IMR-90 (cell line): ENCODE data around the gene GRIK1. TPM values are rescaled to one million over a fixed set of nuclear protein-coding genes. Genes with fewer than 3 reads are reported as not detected.

ENCODE experiments used
- ATAC-seq: fragments of 200-7000 bp; cut with Tn5 transposase; 2 replicates; pipeline ENCODE4 v1.9.1; 2020; ENCODE audit warnings: low read depth, mild to moderate bottlenecking, moderate library complexity
- BruUV-seq: library from RNA; stranded (reverse); fragments of 400-500 nt; replicated peaks from 2 replicates; lab custom pipeline; 2021; lab: Mats Ljungman, UMichigan
- CTCF ChIA-PET: fragments of 300-600 bp; formaldehyde crosslinking; extraction: SDS; loops from one replicate; lab custom pipeline; 2021; ENCODE audit warnings: antibody characterized with exemption; lab: Yijun Ruan, JAX
- POLR2A ChIA-PET: fragments of 300-600 bp; sonication (Branson Sonifier 250); formaldehyde crosslinking; loops from one replicate; lab custom pipeline; 2022; ENCODE audit warnings: antibody characterized with exemption; ENCODE audit not compliant: unreplicated experiment; lab: Charles Lee
- DNase-seq: peaks from one replicate; pipeline ENCODE4 v3.0.0; 2013
- H2AFZ ChIP-seq: replicated peaks from 2 replicates; pipeline ENCODE3; 2013; ENCODE audit warnings: low read length, mild to moderate bottlenecking; ENCODE audit not compliant: poor library complexity
- H2AK5ac ChIP-seq: 2 replicates; pipeline ENCODE4 v1.6.1; 2013; ENCODE audit warnings: low read depth, low read length, inconsistent platforms
- H2AK9ac ChIP-seq: replicated peaks from 2 replicates; pipeline ENCODE3; 2013; ENCODE audit warnings: mild to moderate bottlenecking, low read depth, low read length, moderate library complexity; ENCODE audit not compliant: poor library complexity
- H2BK120ac ChIP-seq: 2 replicates; pipeline ENCODE4 v1.6.1; 2013; ENCODE audit warnings: low read depth, low read length, inconsistent platforms
- H2BK15ac ChIP-seq: 3 replicates; pipeline ENCODE4 v1.6.1; 2013; ENCODE audit warnings: low read depth, low read length, inconsistent platforms
- H2BK20ac ChIP-seq: 2 replicates; pipeline ENCODE4 v1.6.1; 2013; ENCODE audit warnings: low read depth, mild to moderate bottlenecking, inconsistent platforms, low read length, moderate library complexity
- H2BK5ac ChIP-seq: 2 replicates; pipeline ENCODE4 v1.6.1; 2013; ENCODE audit warnings: mild to moderate bottlenecking, low read depth, low read length, inconsistent platforms; ENCODE audit not compliant: poor library complexity, severe bottlenecking
- H3K14ac ChIP-seq: replicated peaks from 2 replicates; pipeline ENCODE4 v1.6.1; 2013; ENCODE audit warnings: low read depth, low read length, inconsistent platforms
- H3K18ac ChIP-seq: 2 replicates; pipeline ENCODE4 v1.6.1; 2013; ENCODE audit warnings: low read depth, low read length, control low read depth
- H3K23ac ChIP-seq: 2 replicates; pipeline ENCODE4 v1.6.1; 2013; ENCODE audit warnings: low read depth, low read length, inconsistent platforms
- H3K27ac ChIP-seq: 2 replicates; pipeline ENCODE4 v1.5.1; 2013; ENCODE audit warnings: mild to moderate bottlenecking, control low read depth, low read length; ENCODE audit not compliant: insufficient read depth
- H3K27me3 ChIP-seq: 2 replicates; pipeline ENCODE4 v1.6.1; 2013; ENCODE audit warnings: low read length; ENCODE audit not compliant: control insufficient read depth, insufficient read depth
- H3K36me3 ChIP-seq: 2 replicates; pipeline ENCODE4 v1.6.1; 2013; ENCODE audit warnings: low read length, mixed read lengths; ENCODE audit not compliant: control insufficient read depth, insufficient read depth
- H3K4ac ChIP-seq: 2 replicates; pipeline ENCODE4 v1.6.1; 2013; ENCODE audit warnings: low read depth, low read length, inconsistent platforms
- H3K4me1 ChIP-seq: 2 replicates; pipeline ENCODE4 v1.6.1; 2013; ENCODE audit warnings: low read length, mixed read lengths; ENCODE audit not compliant: control insufficient read depth, insufficient read depth
- H3K4me2 ChIP-seq: 2 replicates; pipeline ENCODE4 v1.6.1; 2013; ENCODE audit warnings: low read depth, mild to moderate bottlenecking, control low read depth, low read length, moderate library complexity
- H3K4me3 ChIP-seq: 2 replicates; pipeline ENCODE4 v1.5.1; 2013; ENCODE audit warnings: low read depth, mild to moderate bottlenecking, control low read depth, low read length, moderate library complexity; ENCODE audit not compliant: insufficient read depth
- H3K56ac ChIP-seq: 2 replicates; pipeline ENCODE4 v1.6.1; 2013; ENCODE audit warnings: low read length, inconsistent platforms; ENCODE audit not compliant: insufficient read depth; ENCODE audit errors: extremely low read depth
- H3K79me1 ChIP-seq, 2 experiments: 2 replicates each; pipeline ENCODE4 v1.6.1; 2013; ENCODE audit warnings: low read length in 2 of 2, inconsistent platforms in 1 of 2, low read depth in 1 of 2
- H3K9ac ChIP-seq: 2 replicates; pipeline ENCODE4 v1.6.1; 2013; ENCODE audit warnings: low read depth, low read length, control low read depth
- H3K9me1 ChIP-seq: 2 replicates; pipeline ENCODE4 v1.6.1; 2013; ENCODE audit warnings: low read length, inconsistent platforms; ENCODE audit not compliant: insufficient read depth
- H3K9me3 ChIP-seq: 2 replicates; pipeline ENCODE4 v1.6.1; 2013; ENCODE audit warnings: low read length; ENCODE audit not compliant: control insufficient read depth, insufficient read depth
- H4K20me1 ChIP-seq: 2 replicates; pipeline ENCODE4 v1.6.1; 2013; ENCODE audit warnings: low read length, inconsistent platforms; ENCODE audit not compliant: insufficient read depth
- H4K5ac ChIP-seq: 2 replicates; pipeline ENCODE4 v1.6.1; 2013; ENCODE audit warnings: mild to moderate bottlenecking, low read depth, low read length, control low read depth
- H4K8ac ChIP-seq, 2 experiments: 2 replicates each; pipeline ENCODE4 v1.6.1; 2013; ENCODE audit warnings: low read depth in 2 of 2, low read length in 2 of 2, control low read depth in 1 of 2, inconsistent platforms in 1 of 2
- H4K91ac ChIP-seq: 2 replicates; pipeline ENCODE4 v1.6.1; 2013; ENCODE audit warnings: low read depth, low read length, inconsistent platforms; ENCODE audit not compliant: insufficient read depth
- BHLHE40 ChIP-seq: fragments of 150-350 bp; IDR thresholded peaks from 2 replicates; pipeline ENCODE4 v1.6.1; 2016; ENCODE audit warnings: mild to moderate bottlenecking, low read depth, low read length
- CHD1 ChIP-seq: IDR thresholded peaks from 2 replicates; pipeline ENCODE4 v1.6.1; 2012; ENCODE audit warnings: low read depth, low read length, improper control_type of control experiment
- CTCF ChIP-seq: conservative IDR thresholded peaks from 2 replicates; pipeline ENCODE4 v1.5.1; 2012; ENCODE audit warnings: mild to moderate bottlenecking, low read depth, low read length, improper control_type of control experiment
- MAFK ChIP-seq: IDR thresholded peaks from 2 replicates; pipeline ENCODE4 v1.6.1; 2012; ENCODE audit warnings: low read depth, low read length, improper control_type of control experiment
- NFE2L2 ChIP-seq: fragments of 150-350 bp; IDR thresholded peaks from 2 replicates; pipeline ENCODE4 v1.6.1; 2016; ENCODE audit warnings: low read depth, mild to moderate bottlenecking, low read length
- POLR2A ChIP-seq: IDR thresholded peaks from 2 replicates; pipeline ENCODE4 v1.6.1; 2012; ENCODE audit warnings: mild to moderate bottlenecking, low read depth, low read length
- RAD21 ChIP-seq: IDR thresholded peaks from 2 replicates; pipeline ENCODE4 v1.6.1; 2012; ENCODE audit warnings: low read length, improper control_type of control experiment
- RCOR1 ChIP-seq: IDR thresholded peaks from 2 replicates; pipeline ENCODE4 v1.6.1; 2012; ENCODE audit warnings: mild to moderate bottlenecking, low read length, improper control_type of control experiment; ENCODE audit not compliant: insufficient replicate concordance
- RFX5 ChIP-seq: IDR thresholded peaks from 2 replicates; pipeline ENCODE4 v1.8.0; 2012; ENCODE audit warnings: low read depth, mild to moderate bottlenecking, low read length, moderate library complexity
- SMC3 ChIP-seq: fragments of 150-350 bp; IDR thresholded peaks from 2 replicates; pipeline ENCODE4 v1.6.1; 2016; ENCODE audit warnings: low read depth, mild to moderate bottlenecking, antibody characterized with exemption, low read length, moderate library complexity
- WGBS, 2 experiments: methylation state at CpG; one replicate each; pipeline versions ENCODE4 v1.1.5 to v1.1.7; 2013; ENCODE audit warnings: missing lambda C conversion rate in 2 of 2; ENCODE audit not compliant: insufficient read length in 1 of 2; ENCODE audit errors: extremely low coverage in 2 of 2; 5-methylcytosine and 5-hydroxymethylcytosine counted together
- dilution Hi-C: fragments of 300-500 bp; cut with HindIII; formaldehyde crosslinking; loops from one replicate; pipeline ENCODE4 v1.14.3; 2018; ENCODE audit warnings: low sequenced_read_pairs; ENCODE audit not compliant: unreplicated experiment
- in situ Hi-C: fragments of 300-500 bp; cut with MboI; formaldehyde crosslinking; loops from 3 replicates; pipeline ENCODE4 v1.14.3; 2019; ENCODE audit warnings: low sequenced_read_pairs, inconsistent platforms, mixed read lengths
- intact Hi-C: fragments of 100-400 bp; cut with micrococcal nuclease; formaldehyde crosslinking; loops from 2 replicates; pipeline ENCODE4 v1.10.0; 2022
- polyA plus RNA-seq, 3 experiments: library from polyadenylated mRNA; depleted of rRNA; stranded (reverse); fragments of >200 nt; gene quantifications; 2 replicates each; pipeline ENCODE4 v1.2.3, GENCODE V29; 2012; ENCODE audit warnings: low replicate concordance in 1 of 3
- total RNA-seq: library from RNA; depleted of rRNA; stranded (reverse); fragments of >200 nt; gene quantifications from 2 replicates; pipeline ENCODE4 v1.2.3, GENCODE V29; 2012
- TF ChIP-seq, protein P1 (sequence below): fragments of 150-350 bp; IDR thresholded peaks from 2 replicates; pipeline ENCODE4 v1.6.1; 2017; ENCODE audit warnings: mild to moderate bottlenecking, antibody characterized with exemption, low read length, low read depth
- TF ChIP-seq, protein P2 (sequence below): fragments of 150-350 bp; IDR thresholded peaks from 2 replicates; pipeline ENCODE4 v1.6.1; 2016; ENCODE audit warnings: low read depth, mild to moderate bottlenecking, low read length, moderate library complexity, borderline replicate concordance

The GRIK1 gene
- total and polyA plus RNA-seq, 2 of the 4 experiments (the other 2 are of a cell fraction) = not detected

- Histone ChIP-seq H3K4me1 (peaks cover 2% of the 10 kb centered on the region; the same call in 1 of the 2 replicates), H3K14ac (no peak overlapping the region), H4K20me1 (no peaks in the 10 kb centered on the region), H4K5ac (no peak overlapping the region), H3K36me3 (no peaks in the 10 kb centered on the region), H3K4ac (no peak overlapping the region), H2BK15ac (no peak overlapping the region), H3K9me3 (no peaks in the 10 kb centered on the region), H2AK5ac (no peak overlapping the region), H3K27ac (no peak overlapping the region), H3K9ac (no peak overlapping the region), H4K91ac (no peak overlapping the region), H3K4me2 (no peak overlapping the region), H2AK9ac (no peak overlapping the region), H2BK20ac (no peak overlapping the region), H3K56ac (no peak overlapping the region), H3K23ac (no peak overlapping the region), H3K79me1 (no peaks in the 10 kb centered on the region), H2AFZ (no peak overlapping the region), H2BK5ac (no peak overlapping the region), H3K4me3 (no peak overlapping the region), H3K27me3 (no peaks in the 10 kb centered on the region), H2BK120ac (no peak overlapping the region), H3K9me1 (no peaks in the 10 kb centered on the region; the same call in 1 of the 2 replicates), H4K8ac (no peak overlapping the region), H3K18ac (no peak overlapping the region)
- in situ Hi-C loops (no loop called here), intact Hi-C loops (no loop called here), dilution Hi-C loops (no loop called here)
- CTCF ChIA-PET = interaction anchor here (0.6 kb wide), 1 partner anchor 128 kb away, joined by 3 read pairs; no protein-coding TSS in a partner anchor
- POLR2A ChIA-PET = no interaction called here
- BruUV-seq = no TSS peak
- WGBS, 2 experiments = no CpG with 5 or more reads among the region's 2 CpGs
- ATAC-seq = no peak
- no peak for DNase-seq
- TF ChIP-seq BHLHE40 (no peak), MAFK (no peak), RAD21 (no peak), SMC3 (no peak), RFX5 (no peak), CHD1 (no peak), CTCF (no peak), POLR2A (no peak), RCOR1 (no peak), NFE2L2 (no peak)
- TF ChIP-seq, protein P1, sequence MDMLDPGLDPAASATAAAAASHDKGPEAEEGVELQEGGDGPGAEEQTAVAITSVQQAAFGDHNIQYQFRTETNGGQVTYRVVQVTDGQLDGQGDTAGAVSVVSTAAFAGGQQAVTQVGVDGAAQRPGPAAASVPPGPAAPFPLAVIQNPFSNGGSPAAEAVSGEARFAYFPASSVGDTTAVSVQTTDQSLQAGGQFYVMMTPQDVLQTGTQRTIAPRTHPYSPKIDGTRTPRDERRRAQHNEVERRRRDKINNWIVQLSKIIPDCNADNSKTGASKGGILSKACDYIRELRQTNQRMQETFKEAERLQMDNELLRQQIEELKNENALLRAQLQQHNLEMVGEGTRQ = no peak
- TF ChIP-seq, protein P2, sequence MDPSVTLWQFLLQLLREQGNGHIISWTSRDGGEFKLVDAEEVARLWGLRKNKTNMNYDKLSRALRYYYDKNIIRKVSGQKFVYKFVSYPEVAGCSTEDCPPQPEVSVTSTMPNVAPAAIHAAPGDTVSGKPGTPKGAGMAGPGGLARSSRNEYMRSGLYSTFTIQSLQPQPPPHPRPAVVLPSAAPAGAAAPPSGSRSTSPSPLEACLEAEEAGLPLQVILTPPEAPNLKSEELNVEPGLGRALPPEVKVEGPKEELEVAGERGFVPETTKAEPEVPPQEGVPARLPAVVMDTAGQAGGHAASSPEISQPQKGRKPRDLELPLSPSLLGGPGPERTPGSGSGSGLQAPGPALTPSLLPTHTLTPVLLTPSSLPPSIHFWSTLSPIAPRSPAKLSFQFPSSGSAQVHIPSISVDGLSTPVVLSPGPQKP = no peak
These were observed 328.9 kb downstream of the GRIK1 start for GRCh38 chr21:29610779-29611360.
